ENCODE results near the gene FAM177B. TPM values are rescaled to one million over a fixed set of nuclear protein-coding genes. Genes with fewer than 3 reads are reported as not detected.

Gene FAM177B
- not detected for polyA plus RNA-seq (2013, experiment 1 of 2; ENCODE audit: insufficient read length)
- polyA plus RNA-seq (2013, experiment 2 of 2; ENCODE audit: insufficient read length), result not detected

- no peak for DNase-seq
Observed at GRCh38 chr1:222736972-222737371, at the start of gene FAM177B. FAM177B (plus strand) TSS chr1:222737202; CDS start chr1:222746546, 9,344 bp downstream.

- DNase-seq, result no peak
Observed at GRCh38 chr1:222691016-222691415, 46.0 kb upstream of the FAM177B start.

GRCh38 chr1:222694927-222695326 is 42.1 kb upstream of the FAM177B start:
- no peak for DNase-seq

GRCh38 chr1:222696741-222697140 is 40.3 kb upstream of the FAM177B start:
- no peak for DNase-seq

- no peak for DNase-seq
Observed at GRCh38 chr1:222697203-222697602, 39.8 kb upstream of the FAM177B start.

GRCh38 chr1:222697826-222698225 is 39.2 kb upstream of the FAM177B start:
- peak; percentile 2 for DNase-seq

GRCh38 chr1:222702210-222702609 is 34.8 kb upstream of the FAM177B start:
- no peak for DNase-seq

GRCh38 chr1:222704260-222704659 is 32.7 kb upstream of the FAM177B start:
- no peak for DNase-seq

- DNase-seq, result no peak
Observed at GRCh38 chr1:222706815-222707214, 30.2 kb upstream of the FAM177B start.

GRCh38 chr1:222709700-222710153 is 27.3 kb upstream of the FAM177B start:
- DNase-seq, result no peak

GRCh38 chr1:222711319-222712252 is 25.4 kb upstream of the FAM177B start:
- DNase-seq, result peak; percentile 66

- peak; percentile 87 for DNase-seq
Observed at GRCh38 chr1:222712253-222713090, 24.5 kb upstream of the FAM177B start, which contains the start of the genes AIDA and BROX. AIDA (minus strand) TSS chr1:222712491; CDS start chr1:222712317, 174 bp downstream. BROX (plus strand) TSS chr1:222712564; CDS start chr1:222715700, 3,136 bp downstream.

GRCh38 chr1:222713091-222713961 is 23.7 kb upstream of the FAM177B start:
- DNase-seq, result peak; percentile 96

GRCh38 chr1:222716393-222716792 is 20.6 kb upstream of the FAM177B start:
- no peak for DNase-seq

- DNase-seq, result no peak
Observed at GRCh38 chr1:222728746-222729145, 8.3 kb upstream of the FAM177B start.

- no peak for DNase-seq
Observed at GRCh38 chr1:222730866-222731265, 6.1 kb upstream of the FAM177B start.

GRCh38 chr1:222732216-222733159 is 4.5 kb upstream of the FAM177B start:
- no peak for DNase-seq

- no peak for DNase-seq
Observed at GRCh38 chr1:222734740-222735139, 2.3 kb upstream of the FAM177B start.

- DNase-seq, result no peak
Observed at GRCh38 chr1:222736470-222736869, 532 bp upstream of the FAM177B start.

GRCh38 chr1:222739465-222739864 is 2.5 kb downstream of the FAM177B start:
- no peak for DNase-seq

- DNase-seq, result no peak
Observed at GRCh38 chr1:222739929-222740328, 2.9 kb downstream of the FAM177B start.
